Body of pancreas (tissue), 4 donors: ENCODE results near the gene FAM222B. TPM values are rescaled to one million over a fixed set of nuclear protein-coding genes. Genes with fewer than 3 reads are reported as not detected.

Experiments
- ATAC-seq: fragments of 150-250 bp; one replicate; pipeline ENCODE4 v1.9.1; 2016
- DNase-seq, 4 donors: peaks; one replicate each; pipeline ENCODE4 v3.0.0-alpha.2; 2019
- H3K27ac ChIP-seq, 4 donors: fragments of 200-600 bp; sonication (generic); 1 replicate in 3 of 4; 2 replicates in 1 of 4; pipeline versions ENCODE4 v1.5.1 to v1.6.1; 2016 to 2019; ENCODE audit warnings: mild to moderate bottlenecking in 1 of 4, mixed read lengths in 1 of 4, moderate library complexity in 1 of 4
- H3K27me3 ChIP-seq, 2 donors: fragments of 200-600 bp; sonication (generic); one replicate each; pipeline ENCODE4 v1.6.0; 2016; ENCODE audit warnings: mild to moderate bottlenecking in 1 of 2
- H3K36me3 ChIP-seq, 2 donors: fragments of 200-600 bp; sonication (generic); replicated peaks in 1 of 2; 2 replicates each; pipeline ENCODE4 v1.5.1; 2016; ENCODE audit warnings: low read depth in 2 of 2; ENCODE audit not compliant: insufficient read depth in 1 of 2
- H3K4me1 ChIP-seq: fragments of 200-600 bp; sonication (generic); one replicate; pipeline ENCODE4 v1.6.0; 2016
- H3K4me3 ChIP-seq, 2 donors: fragments of 200-600 bp; sonication (generic); 1 replicate in 1 of 2; 2 replicates in 1 of 2; pipeline ENCODE4 v1.5.1; 2016 to 2019
- H3K9me3 ChIP-seq, 3 donors: fragments of 200-600 bp; sonication (generic); 1 replicate in 2 of 3; 2 replicates in 1 of 3; pipeline ENCODE4 v1.5.1; 2016
- CTCF ChIP-seq, 7 experiments: fragments of 450-650 bp in 4 of 7; fragments of 200-600 bp in 3 of 7; sonication (generic) in 3 of 7; IDR thresholded peaks; one replicate each; pipeline ENCODE4 v1.5.1; 2016 to 2019; ENCODE audit warnings: antibody characterized with exemption in 7 of 7
- POLR2A ChIP-seq, 3 donors: fragments of 450-650 bp; IDR thresholded peaks; one replicate each; pipeline ENCODE4 v1.6.1; 2016; ENCODE audit warnings: antibody characterized with exemption in 3 of 3, mild to moderate bottlenecking in 2 of 3
- WGBS, 2 donors: methylation state at CpG; one replicate each; pipeline ENCODE4 v1.1.5; 2017; 5-methylcytosine and 5-hydroxymethylcytosine counted together
- intact Hi-C: fragments of 100-400 bp; cut with DNase I; formaldehyde crosslinking; loops from one replicate; pipeline ENCODE4 v1.15.1; 2023
- total RNA-seq, 2 donors: library from RNA; depleted of rRNA; stranded (reverse); fragments of >200 nt; gene quantifications; one replicate each; pipeline ENCODE4 v1.1.0, GENCODE V29; 2016

The FAM222B gene
- total RNA-seq, 2 donors from 2014 or later = 9.9 to 15.3 TPM

GRCh38 chr17:28717578-28718332 is 124.8 kb downstream of the FAM222B start, which contains the start of gene RAB34:
RAB34 (minus strand) TSS chr17:28717868; CDS start chr17:28717266, 602 bp downstream.
- 27 to 58% methylated on average over 8 to 59 of the region's 60 CpGs for WGBS, 2 donors
- intact Hi-C loops = no loop called here
- peaks cover 29% of the 10 kb centered on the region for H3K4me1 ChIP-seq
- ATAC-seq (no peak), DNase-seq (peak in 3 of 4 donors; percentile 31 to 48 (median 40))
- H3K27ac ChIP-seq = peak within 1 kb of the TSS; percentile 38 to 77 (median 74)
- TF ChIP-seq POLR2A (IDR thresholded peaks at IDR 0.05) (peak in 1 of 3 donors; percentile 3), CTCF (IDR thresholded peaks at IDR 0.05) (no peak)
- no peaks in the 10 kb centered on the region for H3K9me3 ChIP-seq
- peaks cover 0 to 6% of the 10 kb centered on the region in 2 donors for H3K27me3 ChIP-seq
- no peak within 1 kb of the TSS for H3K4me3 ChIP-seq
- peaks cover 3 to 7% of the 10 kb centered on the region in 2 donors for H3K36me3 ChIP-seq

GRCh38 chr17:28716740-28717577 is 125.6 kb downstream of the FAM222B start:
- peaks cover 24% of the 10 kb centered on the region for H3K4me1 ChIP-seq
- 26 to 91% methylated on average over 10 to 61 of the region's 63 CpGs for WGBS, 2 donors
- no peak for DNase-seq

GRCh38 chr17:28715217-28715616 is 127.4 kb downstream of the FAM222B start:
- Histone ChIP-seq H3K36me3 (no peaks in the 10 kb centered on the region), H3K27ac (no peak overlapping the region), H3K4me1 (peaks cover 18% of the 10 kb centered on the region), H3K4me3 (no peak overlapping the region), H3K27me3 (peaks cover 0 to 6% of the 10 kb centered on the region in 2 donors), H3K9me3 (no peaks in the 10 kb centered on the region)
- WGBS, 2 donors = 75 to 96% methylated on average over 2 of the region's 2 CpGs
- ATAC-seq = no peak
- TF ChIP-seq CTCF (IDR thresholded peaks at IDR 0.05) (no peak), POLR2A (IDR thresholded peaks at IDR 0.05) (no peak)
- intact Hi-C loops = no loop called here
- DNase-seq = no peak

More at GRCh38 chr17:28716740-28717577, 125.6 kb downstream of the FAM222B start:
- peak overlapping the region in 3 of 4 donors; percentile 38 to 77 (median 76) for H3K27ac ChIP-seq
- no peak for TF ChIP-seq CTCF (IDR thresholded peaks at IDR 0.05)
- no peak for TF ChIP-seq POLR2A (IDR thresholded peaks at IDR 0.05)
- no peak overlapping the region for H3K4me3 ChIP-seq
- no peaks in the 10 kb centered on the region for H3K9me3 ChIP-seq
- H3K27me3 ChIP-seq = peaks cover 0 to 6% of the 10 kb centered on the region in 2 donors
- H3K36me3 ChIP-seq = no peaks in the 10 kb centered on the region
- ATAC-seq = no peak
- intact Hi-C loops = no loop called here

GRCh38 chr17:28714281-28714680 is 128.3 kb downstream of the FAM222B start:
- ATAC-seq = no peak
- TF ChIP-seq CTCF (IDR thresholded peaks at IDR 0.05) (no peak), POLR2A (IDR thresholded peaks at IDR 0.05) (no peak)
- Histone ChIP-seq H3K4me1 (peaks cover 18% of the 10 kb centered on the region), H3K36me3 (no peaks in the 10 kb centered on the region), H3K27me3 (peaks cover 0 to 6% of the 10 kb centered on the region in 2 donors), H3K27ac (no peak overlapping the region), H3K9me3 (no peaks in the 10 kb centered on the region), H3K4me3 (no peak overlapping the region)
- intact Hi-C loops = loop anchor here (5.0 kb wide), 1 partner anchor 52 kb away; the partner anchor contains the start of genes SDF2 and SUPT6H
- DNase-seq = no peak
- 50 to 70% methylated on average over 1 to 3 of the region's 3 CpGs for WGBS, 2 donors
